ENCODE measurements around the gene NGFR. TPM values are rescaled to one million over a fixed set of nuclear protein-coding genes. Genes with fewer than 3 reads are reported as not detected.

The NGFR gene
- total and polyA plus RNA-seq, 2 donors (not counting 1 experiment from before 2014, with no cell fraction given): 0.31 to 1.6 TPM

- no peak for DNase-seq
- no peaks in the 10 kb centered on the region for H3K36me3 ChIP-seq (replicated peaks in 1 of 2; ENCODE audit: control extremely low read depth in 1 of 2, control insufficient read depth in 1 of 2, extremely low read depth in 1 of 2, insufficient read depth in 2 of 2, low read length in 1 of 2)
- peaks cover 8% of the 10 kb centered on the region for H3K9me3 Mint-ChIP-seq (ENCODE audit: insufficient read depth)
- no peak overlapping the region for H3K4me2 ChIP-seq (replicated peaks; ENCODE audit: low read depth, low read length, poor library complexity, severe bottlenecking)
- ChIA-PET POLR2A (no interaction called here), CTCF (interaction anchor here (1.6 kb wide), 1 partner anchor 10 kb away, joined by 6 read pairs; no protein-coding TSS in a partner anchor)
- no peak for ATAC-seq (ENCODE audit: low read depth)
- no peak overlapping the region for H3K4me3 Mint-ChIP-seq
- H3K4me3 ChIP-seq (ENCODE audit: control extremely low read depth in 1 of 5, extremely low read depth in 1 of 5, insufficient read depth in 1 of 5, low read depth in 2 of 5, low read length in 4 of 5): no peak overlapping the region
- H3K4me1 Mint-ChIP-seq: no peaks in the 10 kb centered on the region
- WGBS (ENCODE audit: insufficient coverage): 96% methylated on average over 13 of the region's 15 CpGs
- H3K9me3 ChIP-seq (ENCODE audit: control extremely low read depth in 1 of 3, control insufficient read depth in 2 of 3, insufficient read depth in 1 of 3, low read length in 2 of 3): peaks cover 0 to 16% (median 3%) of the 10 kb centered on the region in 3 donors
- no peak overlapping the region for H3K9ac ChIP-seq (ENCODE audit: low read length)
- peaks cover 34% of the 10 kb centered on the region for H3K27me3 Mint-ChIP-seq
- no peak overlapping the region for H3K27ac Mint-ChIP-seq
- no peak for TF ChIP-seq CTCF (IDR thresholded peaks at IDR 0.05)
- TF ChIP-seq EZH2 (IDR thresholded peaks at IDR 0.05; ENCODE audit: borderline replicate concordance, insufficient read depth, low read depth, low read length, poor library complexity, severe bottlenecking): no peak
- H3K27ac ChIP-seq (ENCODE audit: low read length in 2 of 2): no peak overlapping the region
- peaks cover 0 to 9% (median 2%) of the 10 kb centered on the region in 4 experiments for H3K27me3 ChIP-seq (replicated peaks in 1 of 4; ENCODE audit: control extremely low read depth in 1 of 4, control insufficient read depth in 3 of 4, insufficient read depth in 4 of 4, low read length in 3 of 4)
- H4K20me1 ChIP-seq (ENCODE audit: control insufficient read depth, insufficient read depth, low read length, poor library complexity, severe bottlenecking): no peaks in the 10 kb centered on the region
- intact Hi-C loops (cut with micrococcal nuclease): no loop called here
- no peaks in the 10 kb centered on the region for H3K4me1 ChIP-seq (ENCODE audit: control insufficient read depth in 2 of 2, insufficient read depth in 2 of 2, low read length in 2 of 2)
- no peak overlapping the region for H2AFZ ChIP-seq (ENCODE audit: insufficient read depth, low read depth, low read length, poor library complexity, severe bottlenecking)
- no peaks in the 10 kb centered on the region for H3K79me2 ChIP-seq (ENCODE audit: control insufficient read depth, insufficient read depth, low read length)
Observed at GRCh38 chr17:49545806-49546545, 50.9 kb downstream of the NGFR start.
